B cell (primary cell): Measurements from ENCODE around the gene MYCBP. TPM values are rescaled to one million over a fixed set of nuclear protein-coding genes. Genes with fewer than 3 reads are reported as not detected.

ENCODE experiments used
- ATAC-seq: fragments of 200-7000 bp; cut with Tn5 transposase; one replicate; pipeline ENCODE4 v1.10.0; 2021; ENCODE audit warnings: low read depth, mild to moderate bottlenecking, moderate number of reproducible peaks, moderate library complexity
- CTCF ChIA-PET: fragments of 350-600 bp; sonication (Branson Sonifier 250); formaldehyde crosslinking; loops from one replicate; lab custom pipeline; 2021; ENCODE audit warnings: antibody characterized with exemption, inconsistent platforms; lab: Charles Lee
- POLR2A ChIA-PET: fragments of 350-600 bp; sonication (Branson Sonifier 250); formaldehyde crosslinking; loops from one replicate; lab custom pipeline; 2021; ENCODE audit warnings: antibody characterized with exemption; lab: Charles Lee
- DNase-seq: peaks from one replicate; pipeline ENCODE4 v3.0.0; 2013
- H2AFZ ChIP-seq: 2 replicates; pipeline ENCODE4 v1.6.1; 2012; ENCODE audit warnings: mild to moderate bottlenecking, low read depth, low read length; ENCODE audit not compliant: insufficient read depth, poor library complexity, severe bottlenecking
- H3K27ac ChIP-seq, 2 donors: 1 replicate in 1 of 2; 2 replicates in 1 of 2; pipeline ENCODE4 v1.5.1; 2012 to 2013; ENCODE audit warnings: low read length in 2 of 2, mild to moderate bottlenecking in 2 of 2, moderate library complexity in 1 of 2
- H3K27me3 ChIP-seq, 4 experiments: fragments of 200-600 bp in 1 of 4; sonication (generic) in 1 of 4; replicated peaks in 1 of 4; 1 replicate in 2 of 4; 2 replicates in 2 of 4; pipeline versions ENCODE4 v1.6.1 to v1.7.0; 2013 to 2016; ENCODE audit warnings: low read length in 3 of 4, mild to moderate bottlenecking in 2 of 4, mixed read lengths in 1 of 4, moderate library complexity in 1 of 4; ENCODE audit not compliant: insufficient read depth in 4 of 4, control insufficient read depth in 3 of 4; ENCODE audit errors: control extremely low read depth in 1 of 4
- H3K36me3 ChIP-seq, 2 experiments: replicated peaks in 1 of 2; 1 replicate in 1 of 2; 2 replicates in 1 of 2; pipeline versions ENCODE4 v1.6.1 to v1.7.1; 2013; ENCODE audit warnings: low read length in 1 of 2; ENCODE audit not compliant: insufficient read depth in 2 of 2, control insufficient read depth in 1 of 2; ENCODE audit errors: control extremely low read depth in 1 of 2, extremely low read depth in 1 of 2
- H3K4me1 ChIP-seq, 2 donors: fragments of 200-600 bp in 1 of 2; sonication (generic) in 1 of 2; 1 replicate in 1 of 2; 2 replicates in 1 of 2; pipeline versions ENCODE4 v1.5.1 to v1.6.1; 2013 to 2017; ENCODE audit warnings: low read length in 2 of 2; ENCODE audit not compliant: control insufficient read depth in 2 of 2, insufficient read depth in 2 of 2
- H3K4me2 ChIP-seq: replicated peaks from 2 replicates; pipeline ENCODE3; 2012; ENCODE audit warnings: mild to moderate bottlenecking, low read depth, low read length; ENCODE audit not compliant: poor library complexity, severe bottlenecking
- H3K4me3 ChIP-seq, 5 experiments: fragments of 200-600 bp in 1 of 5; sonication (generic) in 1 of 5; 1 replicate in 3 of 5; 2 replicates in 2 of 5; pipeline versions ENCODE4 v1.5.1 to v1.7.0; 2011 to 2016; ENCODE audit warnings: low read length in 4 of 5, mild to moderate bottlenecking in 4 of 5, low read depth in 2 of 5, control low read depth in 1 of 5, moderate library complexity in 1 of 5; ENCODE audit not compliant: insufficient read depth in 1 of 5; ENCODE audit errors: control extremely low read depth in 1 of 5, extremely low read depth in 1 of 5
- H3K79me2 ChIP-seq: fragments of 200-600 bp; sonication (generic); one replicate; pipeline ENCODE4 v1.6.0; 2016; ENCODE audit warnings: low read length; ENCODE audit not compliant: control insufficient read depth, insufficient read depth
- H3K9ac ChIP-seq: fragments of 200-600 bp; sonication (generic); 2 replicates; pipeline ENCODE4 v1.6.1; 2017; ENCODE audit warnings: mild to moderate bottlenecking, low read length, moderate library complexity
- H3K9me3 ChIP-seq, 3 donors: one replicate each; pipeline versions ENCODE4 v1.6.1 to v1.7.1; 2013; ENCODE audit warnings: low read length in 2 of 3; ENCODE audit not compliant: control insufficient read depth in 2 of 3, insufficient read depth in 1 of 3; ENCODE audit errors: control extremely low read depth in 1 of 3
- H4K20me1 ChIP-seq: 2 replicates; pipeline ENCODE4 v1.6.0; 2012; ENCODE audit warnings: mild to moderate bottlenecking, low read length; ENCODE audit not compliant: insufficient read depth, control insufficient read depth, poor library complexity, severe bottlenecking
- H3K27ac Mint-ChIP-seq: one replicate; pipeline ENCODE4 v1.8.0; 2021; ENCODE audit warnings: mixed read lengths
- H3K27me3 Mint-ChIP-seq: one replicate; pipeline ENCODE4 v1.8.0; 2021; ENCODE audit warnings: mixed read lengths
- H3K4me1 Mint-ChIP-seq: one replicate; pipeline ENCODE4 v1.8.0; 2021; ENCODE audit warnings: mixed read lengths
- H3K4me3 Mint-ChIP-seq: one replicate; pipeline ENCODE4 v1.8.0; 2021; ENCODE audit warnings: mixed read lengths
- H3K9me3 Mint-ChIP-seq: one replicate; pipeline ENCODE4 v1.8.0; 2022; ENCODE audit warnings: mixed read lengths; ENCODE audit not compliant: insufficient read depth
- EZH2 ChIP-seq: IDR thresholded peaks from 2 replicates; pipeline ENCODE4 v1.6.1; 2012; ENCODE audit warnings: borderline replicate concordance, low read depth, mild to moderate bottlenecking, moderate library complexity, low read length; ENCODE audit not compliant: insufficient read depth, poor library complexity, severe bottlenecking
- WGBS: methylation state at CpG from one replicate; pipeline ENCODE4 v1.1.5; 2013; ENCODE audit warnings: missing lambda C conversion rate; ENCODE audit not compliant: insufficient coverage; 5-methylcytosine and 5-hydroxymethylcytosine counted together
- intact Hi-C: fragments of 100-400 bp; cut with micrococcal nuclease; formaldehyde crosslinking; loops from one replicate; pipeline ENCODE4 v1.10.0; 2022
- polyA plus RNA-seq: library from polyadenylated mRNA; depleted of rRNA; stranded (reverse); fragments of >200 nt; gene quantifications from 2 replicates; pipeline ENCODE4 v1.2.3, GENCODE V29; 2012
- total RNA-seq, 2 donors: library from RNA; stranded (reverse); fragments of 120-200 nt in 1 of 2; gene quantifications; 1 replicate in 1 of 2; 2 replicates in 1 of 2; pipeline versions ENCODE4 v1.2.3 to v1.2.4, GENCODE V29; 2013 to 2022
- TF ChIP-seq, protein P1 (sequence below): fragments of 200-600 bp; IDR thresholded peaks from one replicate; pipeline ENCODE4 v1.8.0; 2022; ENCODE audit warnings: antibody characterized with exemption, mild to moderate bottlenecking

Gene MYCBP
- total and polyA plus RNA-seq, 2 donors (not counting 1 experiment from before 2014, with no cell fraction given) = 3.1 to 7.8 TPM

DNA sequence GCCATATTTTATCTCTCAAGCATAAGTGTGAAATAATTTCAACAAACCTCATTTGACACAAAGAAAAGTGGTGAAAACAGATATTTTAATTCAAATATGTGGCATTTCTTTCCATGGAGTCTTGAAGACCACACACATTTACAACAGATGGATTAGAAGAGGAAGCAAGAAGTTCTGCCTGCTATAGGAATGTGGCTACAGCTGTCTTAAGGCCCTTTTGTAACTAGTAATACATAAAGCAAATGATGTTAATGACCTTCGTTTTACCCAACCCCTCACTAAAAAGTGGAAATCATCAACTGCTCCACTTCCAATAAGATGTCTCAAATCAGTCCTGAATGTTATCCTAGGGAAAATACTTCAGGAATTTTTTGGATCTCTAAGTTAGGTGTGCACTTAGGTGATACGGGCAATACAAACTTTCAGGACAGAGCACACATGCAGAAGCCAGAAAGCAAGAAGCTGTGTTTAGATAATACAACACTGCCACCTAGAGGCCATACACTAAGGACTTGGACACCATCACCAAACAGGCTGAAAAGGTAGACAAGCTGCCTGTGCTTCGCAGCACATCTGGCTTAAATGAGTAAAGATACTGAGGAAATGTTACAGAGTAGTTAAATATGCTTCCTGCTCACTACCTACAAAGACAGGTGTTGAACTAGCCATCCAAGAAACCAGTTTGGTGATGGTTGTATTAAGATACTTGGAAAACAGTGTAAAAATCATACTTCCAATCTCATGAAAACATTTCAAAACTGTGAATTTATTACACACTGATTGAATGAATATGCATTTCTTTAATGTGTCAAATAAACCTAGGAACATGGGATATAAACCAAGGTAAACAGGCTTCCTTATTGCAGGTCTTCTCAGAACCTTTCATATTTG lies 38.0 kb downstream of the MYCBP start:
- no peak overlapping the region for H3K4me2 ChIP-seq
- intact Hi-C loops = loop anchor here (1.0 to 5.0 kb wide), 3 partner anchors 809 to 943 kb away; partner anchors contain the start of gene SF3A3

More for the DNA sequence above, 38.0 kb downstream of the MYCBP start:
- Mint-ChIP-seq H3K4me3 (no peak overlapping the region), H3K9me3 (no peaks in the 10 kb centered on the region), H3K27me3 (peaks cover 6% of the 10 kb centered on the region), H3K27ac (no peak overlapping the region), H3K4me1 (peaks cover 3% of the 10 kb centered on the region)
- Histone ChIP-seq H3K9me3 (no peaks in the 10 kb centered on the region), H2AFZ (no peak overlapping the region), H3K27ac (no peak overlapping the region), H3K36me3 (peaks cover under 1 to 25% of the 10 kb centered on the region in 2 experiments), H4K20me1 (no peaks in the 10 kb centered on the region), H3K4me3 (no peak overlapping the region), H3K79me2 (no peaks in the 10 kb centered on the region), H3K4me1 (peaks cover 0 to under 1% of the 10 kb centered on the region in 2 donors), H3K9ac (no peak overlapping the region), H3K27me3 (peaks cover 0 to 8% (median 2%) of the 10 kb centered on the region in 4 experiments)
- DNase-seq = peak; percentile 84
- ChIA-PET CTCF (interaction anchor here (0.6 to 4.6 kb wide), 26 partner anchors 9 to 1348 kb away, joined by 3 to 38 read pairs (median 4); no protein-coding TSS in a partner anchor), POLR2A (no interaction called here)
- TF ChIP-seq EZH2 = no peak
- TF ChIP-seq, protein P1, sequence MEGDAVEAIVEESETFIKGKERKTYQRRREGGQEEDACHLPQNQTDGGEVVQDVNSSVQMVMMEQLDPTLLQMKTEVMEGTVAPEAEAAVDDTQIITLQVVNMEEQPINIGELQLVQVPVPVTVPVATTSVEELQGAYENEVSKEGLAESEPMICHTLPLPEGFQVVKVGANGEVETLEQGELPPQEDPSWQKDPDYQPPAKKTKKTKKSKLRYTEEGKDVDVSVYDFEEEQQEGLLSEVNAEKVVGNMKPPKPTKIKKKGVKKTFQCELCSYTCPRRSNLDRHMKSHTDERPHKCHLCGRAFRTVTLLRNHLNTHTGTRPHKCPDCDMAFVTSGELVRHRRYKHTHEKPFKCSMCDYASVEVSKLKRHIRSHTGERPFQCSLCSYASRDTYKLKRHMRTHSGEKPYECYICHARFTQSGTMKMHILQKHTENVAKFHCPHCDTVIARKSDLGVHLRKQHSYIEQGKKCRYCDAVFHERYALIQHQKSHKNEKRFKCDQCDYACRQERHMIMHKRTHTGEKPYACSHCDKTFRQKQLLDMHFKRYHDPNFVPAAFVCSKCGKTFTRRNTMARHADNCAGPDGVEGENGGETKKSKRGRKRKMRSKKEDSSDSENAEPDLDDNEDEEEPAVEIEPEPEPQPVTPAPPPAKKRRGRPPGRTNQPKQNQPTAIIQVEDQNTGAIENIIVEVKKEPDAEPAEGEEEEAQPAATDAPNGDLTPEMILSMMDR = peak; percentile 88
- 0% methylated on average over 1 of the region's 3 CpGs for WGBS
- peak; percentile 78 for ATAC-seq
